Sciatic nerve (tissue), 2 donors: ENCODE results near the gene MDC1. TPM values are rescaled to one million over a fixed set of nuclear protein-coding genes. Genes with fewer than 3 reads are reported as not detected.

Experiments used
- ATAC-seq: fragments of 200-7000 bp; cut with Tn5 transposase; one replicate; pipeline ENCODE4 v1.9.1; 2020; ENCODE audit warnings: mild to moderate bottlenecking, moderate library complexity
- DNase-seq: peaks from one replicate; pipeline ENCODE4 v3.0.0-alpha.2; 2020; ENCODE audit warnings: low spot score
- intact Hi-C: fragments of 100-400 bp; cut with DNase I; formaldehyde crosslinking; loops from one replicate; pipeline ENCODE4 v1.14.2; 2022
- total RNA-seq: library from RNA; stranded (reverse); fragmentation: NEBNext Ultra II Directional; extraction: Animal tissue kit (Norgen Biotek cat#: 25700); gene quantifications from one replicate; pipeline ENCODE4 v1.2.1, GENCODE V29; 2021
- donor health status: DM: no; HTN: no; CAD: no.
- donor health status: DM: no; HTN: no; CAD: no.

MDC1 gene
- total RNA-seq, 1 donor from 2014 or later = 43.2 TPM

DNA sequence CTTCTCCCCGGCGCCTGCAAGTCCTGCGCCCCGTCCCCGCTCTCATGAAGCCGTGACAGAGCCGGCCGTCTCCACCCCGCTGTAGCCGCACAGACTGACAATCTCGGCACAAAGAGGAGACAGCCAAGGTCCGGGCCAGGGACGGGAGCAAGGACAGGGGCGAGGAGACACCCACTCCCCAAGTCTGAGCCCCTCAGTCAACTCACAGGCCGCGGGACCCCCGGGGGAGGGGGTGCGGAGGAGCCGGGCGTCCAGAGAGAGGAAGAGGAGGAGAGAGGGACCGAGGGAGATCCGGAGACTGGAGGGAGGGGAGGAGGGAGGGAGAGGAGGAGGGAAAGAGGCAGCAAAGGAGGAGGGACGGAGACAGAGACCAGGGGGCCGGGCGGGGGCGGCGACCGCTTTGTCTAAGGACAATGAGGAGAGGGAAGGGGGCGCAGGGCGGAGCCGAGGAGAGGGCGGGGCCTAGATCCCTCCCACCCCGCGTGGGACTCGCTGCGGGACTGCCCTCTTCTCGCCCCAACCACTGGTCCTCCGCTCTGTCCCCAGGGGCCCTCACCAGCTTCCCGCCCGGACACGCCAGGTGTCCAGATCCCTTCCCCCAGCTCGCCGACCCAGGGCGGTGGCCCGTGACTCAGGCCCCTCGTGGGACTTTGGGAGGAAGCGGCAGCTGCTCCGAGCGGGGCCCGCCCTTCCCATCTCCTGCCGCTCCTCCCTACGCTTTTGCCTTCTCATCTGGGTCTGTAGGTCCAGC is 30.0 kb downstream of the MDC1 start:
- peak; percentile 97 for DNase-seq
- intact Hi-C loops = no loop called here
- ATAC-seq = peak; percentile 78

DNA sequence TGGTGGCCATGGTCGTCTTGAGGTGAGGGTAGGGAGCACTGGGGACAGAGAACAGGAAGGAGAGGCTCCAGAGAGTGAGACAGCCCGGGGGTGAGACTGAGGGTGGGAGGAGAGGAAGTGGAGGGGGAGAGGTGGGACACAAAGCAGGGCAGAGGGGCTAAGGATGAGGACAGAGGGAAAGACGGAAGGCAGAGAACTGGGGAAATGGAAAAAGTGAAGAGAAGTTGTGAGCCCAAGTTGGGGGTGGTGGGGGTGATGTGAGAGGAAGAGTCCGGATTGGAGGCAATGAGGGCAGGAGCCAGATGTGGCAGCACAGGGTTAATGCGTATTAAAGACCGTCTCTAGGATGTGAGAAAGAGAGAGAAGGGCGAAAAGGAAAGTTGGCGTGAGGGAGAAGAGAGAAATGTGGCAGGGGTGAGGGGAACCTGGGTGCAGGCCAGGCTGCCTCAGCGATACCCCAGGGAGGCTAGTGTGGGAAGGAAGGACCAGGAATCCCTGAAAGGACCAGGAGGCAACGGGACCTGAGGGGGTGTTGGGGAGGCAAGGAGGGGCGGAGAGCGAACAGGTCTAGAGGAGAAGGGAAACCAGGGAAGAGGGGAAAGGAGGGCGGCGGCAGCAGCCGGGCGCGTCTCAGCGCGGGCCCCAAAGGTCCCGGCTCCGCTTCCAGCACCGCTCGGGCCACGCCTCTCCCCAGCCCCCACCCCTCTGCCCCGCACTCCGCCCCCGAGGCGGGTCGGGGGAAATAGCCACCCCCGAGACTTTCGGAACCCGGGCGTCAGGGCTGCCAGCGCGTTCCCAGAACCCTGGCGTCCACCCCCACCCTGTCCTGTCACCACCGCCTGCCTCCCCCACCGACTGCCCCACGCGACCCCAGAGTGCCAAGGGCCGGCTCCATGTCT is 30.8 kb downstream of the MDC1 start, which contains the start of gene PPP1R18:
Gene PPP1R18, minus strand, starts transcription at position 637 of the 899 bp plus-strand sequence. Its CDS starts 627 bp downstream, at position 10.
- intact Hi-C loops = no loop called here
- DNase-seq (peak; percentile 92), ATAC-seq (peak; percentile 73)

DNA sequence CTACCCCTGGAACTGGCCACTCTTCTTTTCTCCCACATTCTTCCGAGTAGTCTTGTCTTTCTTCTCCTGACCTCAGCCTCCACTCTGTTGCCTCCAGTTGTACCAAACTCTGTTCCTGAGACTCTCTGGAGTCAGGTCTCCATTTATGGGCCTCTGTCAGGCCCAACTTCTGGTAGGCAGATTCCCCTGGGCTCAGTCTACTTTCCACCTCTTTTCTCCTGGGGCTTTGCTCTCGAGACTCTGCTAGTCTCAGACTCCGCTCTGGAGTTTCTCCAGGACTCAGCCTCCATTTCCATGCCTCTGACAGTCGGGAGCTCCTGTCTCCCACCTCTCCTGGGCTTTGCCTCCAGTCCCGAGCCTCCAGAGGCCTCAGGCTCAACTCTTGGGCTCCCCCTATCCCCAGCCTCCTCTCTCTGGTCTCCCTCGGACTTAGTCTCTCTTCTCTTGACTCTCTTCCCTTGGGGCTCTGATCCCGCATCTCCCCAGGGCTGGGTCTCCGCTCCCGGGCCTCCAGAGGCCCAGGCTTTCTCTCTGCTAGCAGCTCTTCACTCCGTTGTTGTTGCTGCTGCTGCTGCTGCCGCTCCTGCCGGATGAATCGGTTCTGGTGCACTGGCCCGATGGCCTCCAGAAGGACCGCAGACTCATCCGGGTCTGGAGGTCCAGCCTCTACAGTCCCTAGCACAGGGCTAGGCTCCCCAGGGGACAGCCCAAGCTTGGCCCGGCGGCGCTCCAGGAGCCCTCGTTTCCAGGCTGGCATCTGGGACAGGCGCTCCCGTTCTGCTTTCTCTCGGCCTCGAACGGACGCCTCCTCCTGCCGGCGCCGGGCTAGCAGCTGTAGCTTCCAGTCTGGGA is 31.7 kb downstream of the MDC1 start:
- ATAC-seq = no peak
- intact Hi-C loops = no loop called here
- peak; percentile 68 for DNase-seq

DNA sequence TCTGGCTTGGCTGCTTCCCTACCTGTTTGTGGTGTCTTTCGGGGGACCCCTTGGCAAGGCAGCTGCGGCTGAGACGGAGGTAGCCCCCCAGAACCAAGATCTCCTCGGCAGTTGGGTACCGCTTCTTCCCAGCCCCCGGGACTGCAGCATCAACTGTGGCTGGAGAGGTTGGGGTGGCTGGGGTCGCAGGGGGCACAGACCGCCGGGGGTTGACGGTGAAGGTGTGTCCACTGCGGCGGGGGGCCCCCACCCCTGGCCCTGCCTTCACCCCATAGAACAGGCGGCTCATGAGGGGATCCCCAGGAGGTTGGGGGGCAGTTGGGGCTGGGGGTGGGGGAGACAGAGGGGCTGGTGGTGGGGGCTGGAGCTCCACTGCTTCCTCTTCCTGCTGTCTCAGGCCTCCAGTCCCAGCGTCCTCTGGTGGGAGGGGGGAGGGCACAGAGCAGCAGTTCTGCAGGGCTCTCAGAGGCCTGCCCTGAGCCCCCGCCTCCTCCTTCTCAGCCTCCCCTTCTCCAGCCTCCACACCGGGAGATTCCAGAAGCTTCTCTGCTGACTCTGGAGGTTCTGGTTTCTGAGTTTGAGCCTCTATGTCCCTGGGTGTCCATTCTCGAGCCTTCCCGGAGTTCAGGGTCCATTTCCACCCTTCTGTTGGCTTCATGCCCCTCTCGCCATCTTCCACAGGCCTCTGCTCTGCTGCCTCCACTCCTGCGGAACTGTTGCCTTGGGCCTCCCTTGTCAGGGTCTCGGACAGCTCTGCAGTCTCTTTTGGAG is 32.5 kb downstream of the MDC1 start:
- intact Hi-C loops = no loop called here
- DNase-seq (peak; percentile 77), ATAC-seq (no peak)

DNA sequence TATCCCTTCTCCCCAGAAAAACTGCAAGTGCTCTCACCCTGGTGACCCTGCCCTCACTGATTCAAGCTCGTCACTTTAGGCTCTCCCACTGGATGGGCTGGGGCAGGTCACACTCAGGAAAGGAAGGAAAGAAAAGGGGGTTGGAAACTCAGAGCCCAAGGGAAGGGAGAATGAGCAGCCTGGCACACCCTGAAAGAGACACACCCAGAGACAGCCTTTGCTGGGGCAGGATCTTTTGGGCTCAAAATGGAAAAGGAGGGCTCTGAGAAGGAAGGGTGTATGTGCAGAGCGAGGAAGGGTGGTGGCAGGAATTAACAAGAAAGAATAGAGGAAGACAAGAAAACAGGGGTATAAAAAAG is 33.1 kb downstream of the MDC1 start:
- DNase-seq (no peak), ATAC-seq (no peak)
- intact Hi-C loops = no loop called here

DNA sequence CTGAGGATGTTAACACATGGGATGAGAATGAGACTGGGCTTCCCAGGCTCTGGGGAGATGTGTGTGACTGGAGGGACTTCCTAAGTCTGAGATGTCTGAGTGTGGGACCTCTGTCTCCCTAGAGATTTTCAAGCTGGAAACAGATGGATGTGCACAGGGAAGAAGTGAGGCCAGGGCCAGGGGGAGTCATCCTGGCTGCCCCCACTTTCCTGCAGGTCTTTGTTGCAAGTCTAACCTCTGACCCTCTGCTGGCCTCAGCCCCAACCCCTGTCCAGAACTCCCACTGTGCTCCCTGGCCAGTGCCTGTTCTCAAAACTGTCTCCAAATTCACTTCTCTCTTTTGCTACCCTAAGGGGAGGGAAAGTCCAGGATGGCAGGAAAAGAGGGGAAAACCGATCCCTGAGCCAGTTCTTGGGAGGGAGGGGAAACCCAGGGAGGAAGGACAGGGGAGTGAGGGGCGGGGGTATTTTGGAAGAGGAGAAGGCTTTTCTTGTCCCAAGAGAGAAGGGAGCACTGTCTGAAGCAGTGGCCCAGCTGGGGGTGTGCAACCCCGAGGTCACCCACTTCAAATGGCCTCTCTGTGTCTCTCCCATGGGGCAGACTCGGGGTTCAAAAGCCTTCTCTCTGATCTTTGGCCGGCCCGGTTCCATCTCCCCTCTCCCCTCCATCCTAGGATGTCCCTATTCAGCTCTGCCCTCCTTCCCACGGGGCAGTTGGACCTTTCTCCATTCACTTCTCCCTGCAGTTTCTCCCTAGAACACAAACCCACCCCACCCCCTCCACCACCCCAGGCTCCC is 33.7 kb downstream of the MDC1 start:
- peak; percentile 72 for DNase-seq

DNA sequence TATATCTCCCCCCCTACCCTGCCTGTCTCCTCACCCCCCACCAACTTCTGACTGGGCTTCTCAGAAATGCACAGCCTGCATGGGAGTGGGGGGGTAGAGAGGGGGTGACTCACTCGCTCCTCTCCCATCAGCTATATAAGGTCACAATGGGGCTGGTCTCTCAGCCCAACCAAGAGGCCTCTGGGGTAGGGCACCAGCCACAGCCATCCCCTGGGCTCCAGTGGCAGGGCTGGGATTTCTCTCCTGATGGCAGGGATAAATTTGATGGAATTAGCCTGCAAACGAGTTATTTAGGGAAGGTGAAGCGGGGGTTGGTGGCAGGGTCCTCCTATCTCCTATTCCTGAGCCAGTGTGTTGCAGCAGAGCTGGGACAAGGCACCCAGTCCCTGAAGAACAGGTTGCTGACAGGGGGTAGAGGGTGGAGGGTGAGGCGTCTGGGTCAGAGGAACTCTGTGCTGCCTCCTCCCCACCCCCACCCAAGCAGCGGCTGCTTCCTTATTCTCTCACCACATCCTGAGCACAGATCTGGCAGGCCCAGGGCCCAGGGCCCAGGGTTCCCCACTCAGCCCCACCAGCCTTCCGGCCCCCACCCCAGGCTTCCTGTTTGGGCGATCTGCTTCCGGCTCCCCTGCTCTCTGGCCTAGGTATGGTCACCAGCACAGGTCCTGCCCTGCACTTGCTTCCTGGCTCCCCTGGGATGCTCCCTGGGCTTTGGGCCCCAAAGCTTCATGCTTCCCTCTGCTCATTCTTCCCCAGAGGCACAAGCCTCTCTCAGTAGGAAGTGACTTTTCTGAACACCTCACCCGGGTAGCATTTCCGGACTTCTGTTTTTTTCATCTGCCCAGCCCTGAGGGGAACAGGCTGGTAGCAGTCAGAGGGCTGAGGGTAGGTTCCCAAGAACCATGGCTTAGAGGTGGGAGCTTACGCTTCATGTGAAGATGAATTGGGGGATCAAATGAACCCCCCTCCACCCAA is 34.7 kb downstream of the MDC1 start:
- DNase-seq (peak; percentile 85), ATAC-seq (peak; percentile 38)
- intact Hi-C loops = no loop called here

More for the DNA sequence above, 33.7 kb downstream of the MDC1 start:
- intact Hi-C loops = no loop called here
- no peak for ATAC-seq

DNA sequence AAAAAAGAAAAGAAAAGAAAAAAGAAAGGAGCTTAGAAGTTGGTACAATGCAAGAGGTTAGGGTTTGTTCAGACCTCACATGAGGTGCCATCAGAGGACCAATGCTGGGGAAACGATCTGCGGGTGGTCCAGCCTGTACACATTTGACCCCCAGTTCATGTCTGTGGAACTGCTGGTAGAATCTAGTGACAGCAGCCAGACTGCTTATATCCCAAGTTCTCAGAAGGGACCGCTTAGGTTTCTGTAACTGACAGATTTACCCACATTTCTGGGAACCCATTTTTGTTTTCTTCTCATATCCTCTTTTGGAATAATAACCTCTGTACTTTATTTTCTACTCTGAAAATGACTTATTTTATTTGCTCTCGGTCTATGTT is 35.3 kb downstream of the MDC1 start:
- DNase-seq (no peak), ATAC-seq (no peak)
- intact Hi-C loops = no loop called here

DNA sequence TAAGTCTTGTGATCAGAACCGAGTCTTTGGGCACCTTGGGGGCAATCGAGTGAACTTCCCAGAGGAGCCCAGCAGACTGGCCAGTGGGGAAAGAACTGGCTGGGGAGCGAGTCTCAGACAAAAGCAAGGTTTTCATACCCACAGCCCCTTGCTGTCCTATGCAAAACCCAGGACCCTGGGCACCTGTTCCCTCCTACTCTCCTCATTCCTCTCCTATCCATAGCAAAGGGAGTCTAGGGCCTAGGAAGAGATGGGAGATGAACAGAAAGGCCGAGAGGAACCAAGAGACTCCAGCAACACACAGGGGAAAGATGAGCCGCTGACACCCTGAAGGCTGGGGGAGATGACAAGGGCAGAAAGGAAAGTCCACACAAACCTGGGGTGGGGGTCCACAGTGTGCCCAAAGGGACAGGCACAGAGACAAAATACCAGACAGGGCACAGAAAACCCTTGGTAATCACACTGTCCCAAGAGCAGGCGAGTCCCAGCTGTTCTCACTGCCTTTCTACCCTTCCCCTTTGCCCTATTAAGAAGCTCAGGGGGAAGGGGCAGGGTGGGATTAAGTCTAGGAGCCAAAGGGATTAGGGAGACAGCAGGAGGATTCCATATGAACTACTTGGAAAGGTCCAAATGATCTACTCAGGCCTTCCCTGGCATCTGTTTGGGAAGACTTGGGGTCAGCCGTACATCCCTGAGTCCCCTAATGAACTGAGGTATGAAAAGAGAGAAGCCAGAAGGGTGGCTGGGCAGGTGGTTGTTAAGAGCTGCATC is 37.1 kb downstream of the MDC1 start:
- ATAC-seq (no peak), DNase-seq (no peak)
- intact Hi-C loops = loop anchor here (2.0 kb wide), 1 partner anchor 43 kb away; no protein-coding TSS in a partner anchor

DNA sequence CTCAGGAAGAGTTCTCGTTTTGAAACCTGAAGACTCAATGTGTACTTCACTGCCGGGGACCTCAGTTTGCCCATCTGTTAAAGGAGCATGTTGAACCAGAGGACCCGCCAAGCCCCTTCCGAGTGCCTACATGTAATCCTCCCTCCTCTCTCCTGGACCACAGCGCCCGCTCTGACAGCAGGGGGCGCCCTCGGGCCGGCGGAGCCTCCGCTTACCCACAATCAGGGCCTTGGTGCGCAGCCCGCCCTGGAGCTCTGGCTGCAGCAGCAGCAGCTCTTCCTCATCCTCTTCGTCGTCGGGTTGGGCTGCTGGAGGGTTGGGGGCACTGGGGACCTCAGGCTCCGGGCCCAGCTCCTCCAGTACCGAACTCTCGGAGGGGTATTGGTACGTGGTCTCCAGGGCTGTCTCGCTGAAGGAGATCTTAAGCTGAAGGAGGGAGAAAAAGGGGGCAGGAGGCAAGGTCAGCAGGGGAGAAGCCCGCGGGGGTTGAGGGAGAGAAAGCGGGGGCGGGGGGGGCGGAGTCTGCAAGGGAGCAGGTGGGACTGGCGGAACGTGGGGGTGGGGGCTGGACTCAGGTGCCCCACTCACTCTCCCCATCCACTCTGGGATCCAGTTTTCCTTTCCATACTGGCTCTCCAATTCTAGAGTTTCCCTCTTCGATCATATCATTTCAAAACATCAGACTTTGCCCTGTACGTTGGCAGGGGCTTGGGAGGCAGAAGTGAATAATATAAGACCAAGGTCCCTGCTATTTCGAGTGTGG is 37.9 kb downstream of the MDC1 start:
- intact Hi-C loops = loop anchor here (2.0 kb wide), 1 partner anchor 44 kb away; no protein-coding TSS in a partner anchor
- peak; percentile 93 for DNase-seq
- ATAC-seq = peak; percentile 87

DNA sequence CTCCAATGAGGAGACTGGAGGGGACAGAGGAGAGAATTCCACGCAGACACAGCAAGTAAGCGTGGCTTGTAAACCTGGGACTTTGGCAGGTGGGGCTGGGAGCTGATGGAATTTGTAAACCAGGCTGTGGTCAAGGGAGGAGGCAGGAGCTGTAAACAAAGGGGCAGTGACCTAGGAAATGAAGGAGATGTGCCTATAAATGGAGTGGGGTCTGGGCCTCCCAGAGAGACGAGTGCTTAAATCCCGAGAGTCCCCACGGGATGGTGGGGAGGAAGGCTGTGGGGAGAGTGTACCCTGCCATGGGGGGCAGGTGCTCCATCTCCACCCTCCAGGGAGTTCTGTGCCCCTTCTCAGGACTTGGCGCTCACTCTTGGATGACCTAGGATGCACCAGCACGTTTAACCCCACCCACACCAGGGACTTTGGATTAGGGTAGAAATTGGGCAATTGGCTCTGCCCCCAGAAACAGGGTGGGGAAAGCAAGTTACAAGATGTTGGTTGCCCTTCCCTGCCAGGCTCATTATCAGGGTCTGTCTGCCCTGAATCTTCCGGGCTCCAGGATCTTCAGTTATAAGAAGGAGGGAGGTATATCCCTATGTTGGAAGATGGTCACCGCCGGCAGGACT is 40.3 kb downstream of the MDC1 start:
- DNase-seq (no peak), ATAC-seq (no peak)
- intact Hi-C loops = no loop called here

DNA sequence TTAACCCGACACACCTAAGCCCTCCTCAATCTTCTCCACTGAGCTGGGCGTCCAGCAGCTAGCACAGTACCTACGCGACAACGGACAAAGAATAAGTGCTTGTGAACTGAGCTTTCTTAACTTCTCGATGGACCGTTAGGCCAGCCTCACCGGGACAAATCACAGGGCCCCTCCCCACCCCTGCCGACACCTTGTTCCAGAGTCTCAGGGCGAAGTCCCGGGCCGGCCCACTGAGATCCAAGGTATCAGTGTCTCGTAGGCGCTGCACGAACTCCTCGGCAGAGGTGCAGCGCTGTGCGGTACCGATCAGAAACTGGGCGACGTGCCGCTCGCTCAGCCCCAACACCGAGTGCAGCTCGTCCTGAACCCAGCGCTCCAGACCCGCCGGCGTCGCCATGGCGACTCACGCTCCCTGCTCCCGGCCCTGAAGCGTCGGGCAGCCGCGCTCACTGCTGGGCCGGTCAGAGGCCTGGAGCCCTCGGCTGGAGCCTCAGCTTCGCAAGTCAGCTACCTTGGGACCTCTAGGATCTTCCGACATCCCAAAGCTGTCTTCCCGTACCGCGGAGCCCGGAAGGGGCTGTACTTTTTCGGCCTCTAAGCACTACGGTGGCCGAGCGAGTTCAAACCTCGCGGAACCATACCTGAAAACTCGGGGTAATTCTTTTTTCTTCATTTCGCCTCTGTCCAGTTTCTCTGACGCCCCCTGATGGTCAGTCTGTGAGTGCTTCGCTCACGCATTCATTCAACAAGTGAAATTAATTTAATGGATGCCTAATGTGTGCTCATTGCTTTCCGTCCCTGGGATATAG is 44.4 kb downstream of the MDC1 start, which contains the start of gene DHX16:
Gene DHX16, minus strand, starts transcription at position 562 of the 809 bp plus-strand sequence. Its CDS starts 165 bp downstream, at position 397.
- DNase-seq (peak; percentile 97), ATAC-seq (peak; percentile 93)
- intact Hi-C loops = no loop called here

DNA sequence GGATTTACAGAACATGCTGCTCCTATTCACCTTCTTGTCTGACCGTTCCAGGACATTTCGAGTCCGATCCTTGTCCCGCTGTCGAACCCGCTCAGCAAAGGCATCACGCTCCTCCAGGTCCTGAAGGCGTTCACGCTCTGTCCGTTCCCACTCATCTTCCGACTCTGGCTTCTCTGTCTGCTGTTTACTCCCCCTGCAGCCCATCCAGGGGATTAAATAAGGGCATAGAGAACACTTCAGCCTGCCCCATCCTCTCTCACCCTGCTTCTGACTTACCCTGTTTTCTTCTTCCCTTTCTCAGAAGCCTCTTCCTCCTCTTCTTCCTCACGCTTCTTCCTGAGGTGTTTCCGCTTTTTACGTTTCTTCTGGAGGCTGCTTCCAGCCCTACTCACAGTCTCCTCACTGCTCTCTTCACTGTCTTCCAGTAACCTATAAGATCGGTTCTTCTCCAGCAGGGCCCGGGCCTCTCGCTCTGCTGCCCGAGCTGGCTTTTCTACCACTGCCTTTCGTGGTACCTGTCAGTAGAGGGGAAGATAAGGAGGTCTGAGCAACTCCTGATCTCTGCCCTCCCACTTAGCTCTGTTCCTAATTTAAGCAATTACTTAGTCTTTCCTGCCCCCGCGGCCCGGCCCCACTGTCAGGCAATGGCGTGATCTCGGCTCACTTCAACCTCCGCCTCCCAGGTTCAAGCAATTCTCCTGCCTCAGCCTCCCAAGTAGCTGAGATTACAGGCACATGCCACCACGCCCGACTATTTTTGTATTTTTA is 46.1 kb downstream of the MDC1 start:
- intact Hi-C loops = no loop called here

More for the DNA sequence above, 46.1 kb downstream of the MDC1 start:
- ATAC-seq (no peak), DNase-seq (no peak)
